Measurements from ENCODE around the gene ARHGAP1. TPM values are rescaled to one million over a fixed set of nuclear protein-coding genes. Genes with fewer than 3 reads are reported as not detected.
"Not testable (repeated sequence)": the region's sequence is repeated elsewhere in the genome, so short reads cannot be mapped to it uniquely, and the experiment has no call there.

The ARHGAP1 gene
- total RNA-seq, 1 experiment from 2014 or later: 21.8 TPM

- no peaks in the 10 kb centered on the region for H3K9me3 ChIP-seq (replicated peaks)
- no peaks in the 10 kb centered on the region for H3K27me3 ChIP-seq
- peaks cover 4% of the 10 kb centered on the region; the same call in 1 of the 2 replicates for H3K36me3 ChIP-seq
- H3K4me1 ChIP-seq: peaks cover 18% of the 10 kb centered on the region
- no peak for DNase-seq
- no peak overlapping the region for H3K27ac ChIP-seq
- no peak overlapping the region for H3K4me3 ChIP-seq
Observed at GRCh38 chr11:46712874-46713576, 12.6 kb upstream of the ARHGAP1 start.

GRCh38 chr11:46711303-46711702 lies 10.9 kb upstream of the ARHGAP1 start:
- DNase-seq: no peak
- Histone ChIP-seq H3K4me1 (peaks cover 18% of the 10 kb centered on the region), H3K36me3 (peaks cover 14% of the 10 kb centered on the region), H3K4me3 (no peak overlapping the region), H3K9me3 (replicated peaks) (no peaks in the 10 kb centered on the region), H3K27me3 (no peaks in the 10 kb centered on the region), H3K27ac (peak overlapping the region; percentile 85)

- no peaks in the 10 kb centered on the region for H3K9me3 ChIP-seq (replicated peaks)
- peak; percentile 83 to 93 for DNase-seq
- peaks cover 18% of the 10 kb centered on the region for H3K36me3 ChIP-seq
- H3K4me3 ChIP-seq: no peak overlapping the region
- peak overlapping the region; percentile 85 for H3K27ac ChIP-seq
- no peaks in the 10 kb centered on the region for H3K27me3 ChIP-seq
- H3K4me1 ChIP-seq: peaks cover 18% of the 10 kb centered on the region
Observed at GRCh38 chr11:46710821-46711269, 10.4 kb upstream of the ARHGAP1 start.

GRCh38 chr11:46709351-46709750 lies 8.9 kb upstream of the ARHGAP1 start:
- peaks cover 33% of the 10 kb centered on the region for H3K36me3 ChIP-seq
- not testable (repeated sequence) for H3K27ac ChIP-seq; DNase-seq; H3K27me3 ChIP-seq; H3K9me3 ChIP-seq (replicated peaks); H3K4me3 ChIP-seq
- H3K4me1 ChIP-seq: peaks cover 15% of the 10 kb centered on the region

- no peak for DNase-seq
- peaks cover 47% of the 10 kb centered on the region for H3K36me3 ChIP-seq
- peaks cover 12% of the 10 kb centered on the region for H3K4me1 ChIP-seq
- no peak overlapping the region for H3K4me3 ChIP-seq
- H3K27ac ChIP-seq: no peak overlapping the region
- H3K9me3 ChIP-seq (replicated peaks): no peaks in the 10 kb centered on the region
- H3K27me3 ChIP-seq: no peaks in the 10 kb centered on the region
Observed at GRCh38 chr11:46706886-46707285, 6.5 kb upstream of the ARHGAP1 start.

GRCh38 chr11:46705070-46705688 lies 4.8 kb upstream of the ARHGAP1 start:
- Histone ChIP-seq H3K9me3 (replicated peaks) (no peaks in the 10 kb centered on the region), H3K4me1 (no peaks in the 10 kb centered on the region), H3K27ac (no peak overlapping the region), H3K4me3 (no peak overlapping the region), H3K36me3 (peaks cover 47% of the 10 kb centered on the region), H3K27me3 (no peaks in the 10 kb centered on the region)
- no peak for DNase-seq

GRCh38 chr11:46701078-46701654 lies 747 bp upstream of the ARHGAP1 start:
- Histone ChIP-seq H3K4me3 (peak overlapping the region; percentile 80), H3K9me3 (replicated peaks) (no peaks in the 10 kb centered on the region), H3K27me3 (no peaks in the 10 kb centered on the region), H3K27ac (peak overlapping the region; percentile 98), H3K36me3 (peaks cover 32% of the 10 kb centered on the region), H3K4me1 (no peaks in the 10 kb centered on the region)
- no peak for DNase-seq

- no peak overlapping the region for H3K4me3 ChIP-seq
- no peaks in the 10 kb centered on the region for H3K27me3 ChIP-seq
- no peak for DNase-seq
- no peaks in the 10 kb centered on the region for H3K9me3 ChIP-seq (replicated peaks)
- peaks cover 15% of the 10 kb centered on the region for H3K36me3 ChIP-seq
- H3K4me1 ChIP-seq: no peaks in the 10 kb centered on the region
- H3K27ac ChIP-seq: no peak overlapping the region
Observed at GRCh38 chr11:46698597-46698996, 1.8 kb downstream of the ARHGAP1 start.

- Histone ChIP-seq H3K4me3 (no peak overlapping the region), H3K4me1 (no peaks in the 10 kb centered on the region), H3K27ac (no peak overlapping the region), H3K27me3 (no peaks in the 10 kb centered on the region), H3K36me3 (peaks cover 8% of the 10 kb centered on the region; the same call in 1 of the 2 replicates), H3K9me3 (replicated peaks) (no peaks in the 10 kb centered on the region)
- no peak for DNase-seq
Observed at GRCh38 chr11:46697723-46698122, 2.7 kb downstream of the ARHGAP1 start.

GRCh38 chr11:46697303-46697702 lies 3.1 kb downstream of the ARHGAP1 start:
- no peak overlapping the region for H3K27ac ChIP-seq
- no peaks in the 10 kb centered on the region for H3K4me1 ChIP-seq
- H3K36me3 ChIP-seq: peaks cover 4% of the 10 kb centered on the region; the same call in 1 of the 2 replicates
- no peak for DNase-seq
- H3K9me3 ChIP-seq (replicated peaks): no peaks in the 10 kb centered on the region
- no peaks in the 10 kb centered on the region for H3K27me3 ChIP-seq
- no peak overlapping the region for H3K4me3 ChIP-seq

- no peaks in the 10 kb centered on the region for H3K4me1 ChIP-seq
- no peaks in the 10 kb centered on the region for H3K27me3 ChIP-seq
- no peak overlapping the region for H3K27ac ChIP-seq
- DNase-seq: no peak
- peaks cover 6% of the 10 kb centered on the region; the same call in 1 of the 2 replicates for H3K36me3 ChIP-seq
- H3K4me3 ChIP-seq: no peak overlapping the region
- no peaks in the 10 kb centered on the region for H3K9me3 ChIP-seq (replicated peaks)
Observed at GRCh38 chr11:46696212-46696558, 4.2 kb downstream of the ARHGAP1 start.

- Histone ChIP-seq H3K36me3 (peaks cover 6% of the 10 kb centered on the region; the same call in 1 of the 2 replicates), H3K9me3 (replicated peaks) (no peaks in the 10 kb centered on the region), H3K4me3 (no peak overlapping the region), H3K4me1 (no peaks in the 10 kb centered on the region), H3K27me3 (no peaks in the 10 kb centered on the region), H3K27ac (no peak overlapping the region)
- DNase-seq: no peak
Observed at GRCh38 chr11:46695345-46696211, 4.8 kb downstream of the ARHGAP1 start.

- no peaks in the 10 kb centered on the region for H3K27me3 ChIP-seq
- H3K9me3 ChIP-seq (replicated peaks): no peaks in the 10 kb centered on the region
- H3K36me3 ChIP-seq: peaks cover 6% of the 10 kb centered on the region; the same call in 1 of the 2 replicates
- no peak overlapping the region for H3K4me3 ChIP-seq
- H3K4me1 ChIP-seq: no peaks in the 10 kb centered on the region
- no peak overlapping the region for H3K27ac ChIP-seq
- DNase-seq: no peak
Observed at GRCh38 chr11:46694607-46695006, 5.8 kb downstream of the ARHGAP1 start.

- H3K4me1 ChIP-seq: no peaks in the 10 kb centered on the region
- no peaks in the 10 kb centered on the region for H3K9me3 ChIP-seq (replicated peaks)
- peaks cover 6% of the 10 kb centered on the region; the same call in 1 of the 2 replicates for H3K36me3 ChIP-seq
- H3K27ac ChIP-seq: no peak overlapping the region
- no peak for DNase-seq
- no peaks in the 10 kb centered on the region for H3K27me3 ChIP-seq
- H3K4me3 ChIP-seq: no peak overlapping the region
Observed at GRCh38 chr11:46694072-46694471, 6.3 kb downstream of the ARHGAP1 start.
